ENCODE measurements around the gene CHST8.

- TF ChIP-seq CTCF (IDR thresholded peaks at IDR 0.05; ENCODE audit: low read length) = no peak
- TF ChIP-seq EZH2 (optimal IDR thresholded peaks at IDR 0.05; ENCODE audit: low read depth, low read length) = no peak
Observed at GRCh38 chr19:33620611-33621010, 1.1 kb upstream of the CHST8 start.
